HG03159 (cell line): ENCODE measurements around the gene ANKRD17.
"Not testable (repeated sequence)": the region's sequence is repeated elsewhere in the genome, so short reads cannot be mapped to it uniquely, and the experiment has no call there.

Source experiments
- ATAC-seq: cut with Tn5 transposase; IDR thresholded peaks from one replicate; pipeline ENCODE4 v1.9.1; 2021; ENCODE audit warnings: mild to moderate bottlenecking, moderate library complexity; ENCODE audit not compliant: unreplicated experiment

The ANKRD17 gene

GRCh38 chr4:73203976-73204375, 54.6 kb downstream of the ANKRD17 start:
- ATAC-seq = not testable (repeated sequence)

- no peak for ATAC-seq
Measured at GRCh38 chr4:73197220-73197619, 61.4 kb downstream of the ANKRD17 start.

- ATAC-seq = no peak
Measured at GRCh38 chr4:73194064-73194463, 64.5 kb downstream of the ANKRD17 start.

GRCh38 chr4:73193659-73194058, 64.9 kb downstream of the ANKRD17 start:
- no peak for ATAC-seq

GRCh38 chr4:73193155-73193554, 65.4 kb downstream of the ANKRD17 start:
- ATAC-seq = peak; percentile 89

- ATAC-seq = no peak
Measured at GRCh38 chr4:73189274-73189810, 69.3 kb downstream of the ANKRD17 start.

GRCh38 chr4:73187325-73187724, 71.3 kb downstream of the ANKRD17 start:
- ATAC-seq = peak; percentile 75

GRCh38 chr4:73185903-73186302, 72.7 kb downstream of the ANKRD17 start:
- ATAC-seq = no peak

GRCh38 chr4:73181231-73181630, 77.4 kb downstream of the ANKRD17 start:
- no peak for ATAC-seq

GRCh38 chr4:73178389-73178788, 80.2 kb downstream of the ANKRD17 start:
- ATAC-seq = no peak

GRCh38 chr4:73172161-73172560, 86.4 kb downstream of the ANKRD17 start:
- ATAC-seq = no peak

GRCh38 chr4:73170518-73171198, 87.9 kb downstream of the ANKRD17 start:
- no peak for ATAC-seq

- no peak for ATAC-seq
Measured at GRCh38 chr4:73166212-73166611, 92.4 kb downstream of the ANKRD17 start.

- ATAC-seq = no peak
Measured at GRCh38 chr4:73161527-73162185, 96.9 kb downstream of the ANKRD17 start.

GRCh38 chr4:73156394-73156793, 102.2 kb downstream of the ANKRD17 start:
- ATAC-seq = no peak

- ATAC-seq = no peak
Measured at GRCh38 chr4:73152893-73153292, 105.7 kb downstream of the ANKRD17 start.

GRCh38 chr4:73142995-73143547, 115.5 kb downstream of the ANKRD17 start:
- ATAC-seq = no peak

- ATAC-seq = no peak
Measured at GRCh38 chr4:73139991-73140390, 118.6 kb downstream of the ANKRD17 start.

GRCh38 chr4:73139245-73139644, 119.4 kb downstream of the ANKRD17 start:
- ATAC-seq = no peak

GRCh38 chr4:73137121-73137520, 121.5 kb downstream of the ANKRD17 start:
- no peak for ATAC-seq

- no peak for ATAC-seq
Measured at GRCh38 chr4:73133784-73134183, 124.8 kb downstream of the ANKRD17 start.

GRCh38 chr4:73131281-73131680, 127.3 kb downstream of the ANKRD17 start:
- no peak for ATAC-seq
